ENCODE data around the gene ADORA2B.

The ADORA2B gene

GRCh38 chr17:16023881-16024280, 79.0 kb downstream of the ADORA2B start:
- no peaks in the 10 kb centered on the region for H3K9me3 Mint-ChIP-seq
- peaks cover 73% of the 10 kb centered on the region for H3K36me3 Mint-ChIP-seq
- H3K4me1 Mint-ChIP-seq: peaks cover 16% of the 10 kb centered on the region
- ATAC-seq: no peak
- no peak overlapping the region for H3K27ac Mint-ChIP-seq
- no peaks in the 10 kb centered on the region for H3K27me3 Mint-ChIP-seq
- no peak overlapping the region for H3K4me3 Mint-ChIP-seq

- Mint-ChIP-seq H3K9me3 (no peaks in the 10 kb centered on the region), H3K27ac (peak overlapping the region; percentile 40), H3K4me1 (peaks cover 16% of the 10 kb centered on the region)
These were observed 80.3 kb downstream of the ADORA2B start for GRCh38 chr17:16025202-16025601.

More at GRCh38 chr17:16025202-16025601, 80.3 kb downstream of the ADORA2B start:
- Mint-ChIP-seq H3K36me3 (peaks cover 70% of the 10 kb centered on the region), H3K27me3 (no peaks in the 10 kb centered on the region), H3K4me3 (no peak overlapping the region)
- ATAC-seq: no peak

All from stimulated activated memory B cell treated with anti-CD40 and anti-IgM and Interleukin-4, amounts not matched to agents 10 μg/mL and 1 μg/mL and 100 μg/mL, for 72 hours (primary cell).